OCI-LY3 (cell line): Measurements from ENCODE around the gene ZNF827.

Experiments used
- H2AFZ ChIP-seq: fragments of 200-600, 300-600 bp; shearing (Covaris generic); 2 replicates; pipeline ENCODE4 v1.6.0; 2014; ENCODE audit warnings: antibody characterized with exemption, low read depth, low read length
- H3K27ac ChIP-seq: fragments of 200-600, 300-600 bp; sonication (generic); 2 replicates; pipeline ENCODE4 v1.5.1; 2014; ENCODE audit warnings: mild to moderate bottlenecking, low read length, moderate library complexity, mixed read lengths
- H3K27me3 ChIP-seq: fragments of 200-600, 300-600 bp; sonication (generic); 2 replicates; pipeline ENCODE4 v1.6.1; 2014; ENCODE audit warnings: low read depth, low read length, mixed read lengths
- H3K36me3 ChIP-seq: fragments of 200-600, 300-600 bp; sonication (generic); replicated peaks from 2 replicates; pipeline ENCODE3; 2014; ENCODE audit warnings: low read depth, low read length, mixed read lengths
- H3K4me1 ChIP-seq: fragments of 300-600, 200-600 bp; sonication (generic); 2 replicates; pipeline ENCODE4 v1.6.1; 2014; ENCODE audit warnings: low read length, mixed read lengths
- H3K4me2 ChIP-seq: fragments of 200-600, 300-600 bp; sonication (generic); 2 replicates; pipeline ENCODE4 v1.6.1; 2014; ENCODE audit warnings: low read length, mixed read lengths
- H3K4me3 ChIP-seq: fragments of 300-600, 200-600 bp; sonication (generic); 2 replicates; pipeline ENCODE4 v1.5.1; 2014; ENCODE audit warnings: antibody characterized with exemption, mild to moderate bottlenecking, low read length, moderate library complexity
- H3K79me2 ChIP-seq: fragments of 300-600, 200-600 bp; shearing (Covaris generic); 2 replicates; pipeline ENCODE4 v1.6.1; 2014; ENCODE audit warnings: mild to moderate bottlenecking, low read length, mixed read lengths
- H3K9ac ChIP-seq: fragments of 300-600, 200-600 bp; shearing (Covaris generic); 2 replicates; pipeline ENCODE4 v1.6.0; 2014; ENCODE audit warnings: mild to moderate bottlenecking, low read length, moderate library complexity
- H3K9me3 ChIP-seq: fragments of 200-600, 300-600 bp; shearing (Covaris generic); 2 replicates; pipeline ENCODE4 v1.6.1; 2014; ENCODE audit warnings: low read length, mixed read lengths; ENCODE audit not compliant: insufficient read depth
- H4K20me1 ChIP-seq: fragments of 200-600, 300-600 bp; sonication (generic); 2 replicates; pipeline ENCODE4 v1.6.1; 2016; ENCODE audit warnings: low read length, mixed read lengths; ENCODE audit not compliant: insufficient read depth
- CTCF ChIP-seq: fragments of 200-600, 300-600 bp; sonication (generic); IDR thresholded peaks from 2 replicates; pipeline ENCODE4 v1.5.1; 2014; ENCODE audit warnings: antibody characterized with exemption, low read length, low read depth
- EZH2phosphoT487 ChIP-seq: fragments of 200-600 bp; shearing (Covaris generic); IDR thresholded peaks from 2 replicates; pipeline ENCODE4 v1.6.1; 2018; ENCODE audit warnings: antibody characterized with exemption, mixed run types, low read depth

The ZNF827 gene

GRCh38 chr4:145979160-145979559 is 40.5 kb upstream of the ZNF827 start:
- Histone ChIP-seq H4K20me1 (no peaks in the 10 kb centered on the region), H3K9ac (no peak overlapping the region), H3K27me3 (no peaks in the 10 kb centered on the region), H3K27ac (no peak overlapping the region), H3K4me3 (no peak overlapping the region), H3K79me2 (no peaks in the 10 kb centered on the region), H3K36me3 (no peaks in the 10 kb centered on the region), H3K4me1 (no peaks in the 10 kb centered on the region), H2AFZ (no peak overlapping the region), H3K9me3 (no peaks in the 10 kb centered on the region), H3K4me2 (no peak overlapping the region)
- TF ChIP-seq EZH2phosphoT487 (no peak), CTCF (no peak)

- no peak overlapping the region for H3K9ac ChIP-seq
- no peaks in the 10 kb centered on the region for H3K36me3 ChIP-seq
- no peaks in the 10 kb centered on the region for H3K79me2 ChIP-seq
- no peak overlapping the region for H3K27ac ChIP-seq
- H3K4me3 ChIP-seq: no peak overlapping the region
- TF ChIP-seq EZH2phosphoT487: no peak
- TF ChIP-seq CTCF: no peak
- H3K9me3 ChIP-seq: no peaks in the 10 kb centered on the region
- no peaks in the 10 kb centered on the region for H4K20me1 ChIP-seq
- H3K4me1 ChIP-seq: no peaks in the 10 kb centered on the region
- H3K4me2 ChIP-seq: no peak overlapping the region
- no peaks in the 10 kb centered on the region for H3K27me3 ChIP-seq
- H2AFZ ChIP-seq: no peak overlapping the region
Observed at GRCh38 chr4:145976680-145977079, 38.1 kb upstream of the ZNF827 start.

- Histone ChIP-seq H3K79me2 (no peaks in the 10 kb centered on the region), H4K20me1 (no peaks in the 10 kb centered on the region), H3K9ac (no peak overlapping the region), H3K4me3 (no peak overlapping the region), H3K36me3 (no peaks in the 10 kb centered on the region), H3K4me1 (peaks cover 9% of the 10 kb centered on the region), H3K4me2 (no peak overlapping the region), H3K9me3 (no peaks in the 10 kb centered on the region), H3K27ac (no peak overlapping the region), H2AFZ (no peak overlapping the region), H3K27me3 (no peaks in the 10 kb centered on the region)
- TF ChIP-seq EZH2phosphoT487 (no peak), CTCF (no peak)
Observed at GRCh38 chr4:145960012-145960411, 21.4 kb upstream of the ZNF827 start.

- TF ChIP-seq EZH2phosphoT487: no peak
- TF ChIP-seq CTCF: no peak
- Histone ChIP-seq H3K79me2 (no peaks in the 10 kb centered on the region), H3K4me1 (peaks cover 9% of the 10 kb centered on the region), H3K4me2 (no peak overlapping the region), H3K36me3 (no peaks in the 10 kb centered on the region), H3K27me3 (no peaks in the 10 kb centered on the region), H4K20me1 (no peaks in the 10 kb centered on the region), H3K27ac (no peak overlapping the region), H2AFZ (no peak overlapping the region), H3K9me3 (no peaks in the 10 kb centered on the region), H3K4me3 (no peak overlapping the region), H3K9ac (no peak overlapping the region)
Observed at GRCh38 chr4:145957302-145957701, 18.7 kb upstream of the ZNF827 start.
